ENCODE results near the gene BTRC. TPM values are rescaled to one million over a fixed set of nuclear protein-coding genes. Genes with fewer than 3 reads are reported as not detected.

Gene BTRC
- total and polyA plus RNA-seq, 8 donors, result 4.3 to 16.4 (median 9.0) TPM

GRCh38 chr10:101575580-101576210 is 221.7 kb downstream of the BTRC start:
- H3K4me1 ChIP-seq, result peaks cover 0 to 2% (median 0%) of the 10 kb centered on the region in 3 donors
- no peak for ATAC-seq
- no peak for FAIRE-seq
- no peak for TF ChIP-seq CTCF (IDR thresholded peaks at IDR 0.05)
- no peaks in the 10 kb centered on the region for H3K9me3 ChIP-seq
- no peaks in the 10 kb centered on the region for H3K27me3 ChIP-seq
- no peak overlapping the region for H3K4me3 ChIP-seq
- intact Hi-C loops (cut with DNase I), result loop anchor here in 1 of 3 donors (10.0 kb wide), 2 partner anchors 301 to 361 kb away; no protein-coding TSS in a partner anchor
- H3K27ac ChIP-seq, result no peak overlapping the region
- no peak for DNase-seq
- H3K36me3 ChIP-seq, result peaks cover 0 to 16% (median 0%) of the 10 kb centered on the region in 3 donors
- 89 to 95% methylated on average over 7 of the region's 7 CpGs for whole genome bisulfite sequencing, 2 donors

GRCh38 chr10:101576211-101576863 is 222.4 kb downstream of the BTRC start:
- intact Hi-C loops (cut with DNase I), result loop anchor here in 1 of 3 donors (10.0 kb wide), 2 partner anchors 302 to 362 kb away; no protein-coding TSS in a partner anchor
- Histone ChIP-seq H3K9me3 (no peaks in the 10 kb centered on the region), H3K27ac (no peak overlapping the region), H3K27me3 (no peaks in the 10 kb centered on the region), H3K4me1 (no peaks in the 10 kb centered on the region), H3K36me3 (peaks cover 0 to 16% (median 0%) of the 10 kb centered on the region in 3 donors), H3K4me3 (no peak overlapping the region)
- DNase-seq, result no peak
- 89 to 91% methylated on average over 7 of the region's 7 CpGs for WGBS, 2 donors
- no peak for FAIRE-seq
- TF ChIP-seq CTCF (IDR thresholded peaks at IDR 0.05), result no peak
- ATAC-seq, result no peak

- peaks cover 0 to 16% (median 0%) of the 10 kb centered on the region in 3 donors for H3K36me3 ChIP-seq
- no peaks in the 10 kb centered on the region for H3K9me3 ChIP-seq
- intact Hi-C loops (cut with DNase I), result loop anchor here in 1 of 3 donors (10.0 kb wide), 2 partner anchors 302 to 362 kb away; no protein-coding TSS in a partner anchor
- H3K27ac ChIP-seq, result no peak overlapping the region
- 86 to 89% methylated on average over 7 of the region's 7 CpGs for WGBS, 2 donors
- no peaks in the 10 kb centered on the region for H3K27me3 ChIP-seq
- H3K4me1 ChIP-seq, result no peaks in the 10 kb centered on the region
- no peak for FAIRE-seq
- no peak overlapping the region for H3K4me3 ChIP-seq
- DNase-seq, result no peak
- no peak for TF ChIP-seq CTCF (IDR thresholded peaks at IDR 0.05)
- ATAC-seq, result no peak
Measured at GRCh38 chr10:101577121-101577871, 223.3 kb downstream of the BTRC start.

DNA sequence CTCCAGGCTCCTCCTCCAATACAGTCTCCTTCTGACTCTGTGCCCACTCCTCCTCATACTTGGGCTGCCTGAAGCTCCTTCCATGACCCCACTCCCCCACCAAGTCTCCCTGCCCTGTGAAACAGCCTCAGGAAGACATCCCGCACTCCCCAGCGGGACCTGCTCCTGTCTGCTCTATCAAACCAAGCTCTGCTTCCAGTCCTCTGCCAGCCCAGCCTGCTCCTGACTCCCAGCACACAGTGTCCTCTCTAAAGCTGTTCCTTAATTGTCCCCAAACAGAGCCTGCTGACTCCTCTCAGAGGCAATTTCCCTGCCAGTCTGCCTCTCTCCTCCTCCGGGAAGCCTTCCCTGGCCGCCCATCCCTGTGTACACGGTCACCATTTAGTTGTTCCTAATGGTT is 224.2 kb downstream of the BTRC start:
- no peak overlapping the region for H3K27ac ChIP-seq
- no peak for DNase-seq
- no peak for FAIRE-seq
- no peaks in the 10 kb centered on the region for H3K27me3 ChIP-seq
- no peaks in the 10 kb centered on the region for H3K4me1 ChIP-seq
- peaks cover 0 to 16% (median 0%) of the 10 kb centered on the region in 3 donors for H3K36me3 ChIP-seq
- 86 to 92% methylated on average over 5 of the region's 5 CpGs for WGBS, 2 donors
- ATAC-seq, result no peak
- H3K4me3 ChIP-seq, result no peak overlapping the region
- intact Hi-C loops (cut with DNase I), result loop anchor here in 1 of 3 donors (10.0 kb wide), 2 partner anchors 303 to 363 kb away; no protein-coding TSS in a partner anchor
- no peaks in the 10 kb centered on the region for H3K9me3 ChIP-seq
- no peak for TF ChIP-seq CTCF (IDR thresholded peaks at IDR 0.05)

Data from pancreas (tissue), 10 donors.